IMR-90 (cell line): ENCODE measurements around the gene AFDN. TPM values are rescaled to one million over a fixed set of nuclear protein-coding genes. Genes with fewer than 3 reads are reported as not detected.

Experiments used
- ATAC-seq: fragments of 200-7000 bp; cut with Tn5 transposase; 2 replicates; pipeline ENCODE4 v1.9.1; 2020; ENCODE audit warnings: low read depth, mild to moderate bottlenecking, moderate library complexity
- BruUV-seq: library from RNA; stranded (reverse); fragments of 400-500 nt; replicated peaks from 2 replicates; lab custom pipeline; 2021; lab: Mats Ljungman, UMichigan
- CTCF ChIA-PET: fragments of 300-600 bp; formaldehyde crosslinking; extraction: SDS; loops from one replicate; lab custom pipeline; 2021; ENCODE audit warnings: antibody characterized with exemption; lab: Yijun Ruan, JAX
- POLR2A ChIA-PET: fragments of 300-600 bp; sonication (Branson Sonifier 250); formaldehyde crosslinking; loops from one replicate; lab custom pipeline; 2022; ENCODE audit warnings: antibody characterized with exemption; ENCODE audit not compliant: unreplicated experiment; lab: Charles Lee
- DNase-seq: peaks from one replicate; pipeline ENCODE4 v3.0.0; 2013
- H2AFZ ChIP-seq: replicated peaks from 2 replicates; pipeline ENCODE3; 2013; ENCODE audit warnings: low read length, mild to moderate bottlenecking; ENCODE audit not compliant: poor library complexity
- H2AK5ac ChIP-seq: 2 replicates; pipeline ENCODE4 v1.6.1; 2013; ENCODE audit warnings: low read depth, low read length, inconsistent platforms
- H2AK9ac ChIP-seq: replicated peaks from 2 replicates; pipeline ENCODE3; 2013; ENCODE audit warnings: mild to moderate bottlenecking, low read depth, low read length, moderate library complexity; ENCODE audit not compliant: poor library complexity
- H2BK120ac ChIP-seq: 2 replicates; pipeline ENCODE4 v1.6.1; 2013; ENCODE audit warnings: low read depth, low read length, inconsistent platforms
- H2BK15ac ChIP-seq: 3 replicates; pipeline ENCODE4 v1.6.1; 2013; ENCODE audit warnings: low read depth, low read length, inconsistent platforms
- H2BK20ac ChIP-seq: 2 replicates; pipeline ENCODE4 v1.6.1; 2013; ENCODE audit warnings: low read depth, mild to moderate bottlenecking, inconsistent platforms, low read length, moderate library complexity
- H2BK5ac ChIP-seq: 2 replicates; pipeline ENCODE4 v1.6.1; 2013; ENCODE audit warnings: mild to moderate bottlenecking, low read depth, low read length, inconsistent platforms; ENCODE audit not compliant: poor library complexity, severe bottlenecking
- H3K14ac ChIP-seq: replicated peaks from 2 replicates; pipeline ENCODE4 v1.6.1; 2013; ENCODE audit warnings: low read depth, low read length, inconsistent platforms
- H3K18ac ChIP-seq: 2 replicates; pipeline ENCODE4 v1.6.1; 2013; ENCODE audit warnings: low read depth, low read length, control low read depth
- H3K23ac ChIP-seq: 2 replicates; pipeline ENCODE4 v1.6.1; 2013; ENCODE audit warnings: low read depth, low read length, inconsistent platforms
- H3K27ac ChIP-seq: 2 replicates; pipeline ENCODE4 v1.5.1; 2013; ENCODE audit warnings: mild to moderate bottlenecking, control low read depth, low read length; ENCODE audit not compliant: insufficient read depth
- H3K27me3 ChIP-seq: 2 replicates; pipeline ENCODE4 v1.6.1; 2013; ENCODE audit warnings: low read length; ENCODE audit not compliant: control insufficient read depth, insufficient read depth
- H3K36me3 ChIP-seq: 2 replicates; pipeline ENCODE4 v1.6.1; 2013; ENCODE audit warnings: low read length, mixed read lengths; ENCODE audit not compliant: control insufficient read depth, insufficient read depth
- H3K4ac ChIP-seq: 2 replicates; pipeline ENCODE4 v1.6.1; 2013; ENCODE audit warnings: low read depth, low read length, inconsistent platforms
- H3K4me1 ChIP-seq: 2 replicates; pipeline ENCODE4 v1.6.1; 2013; ENCODE audit warnings: low read length, mixed read lengths; ENCODE audit not compliant: control insufficient read depth, insufficient read depth
- H3K4me2 ChIP-seq: 2 replicates; pipeline ENCODE4 v1.6.1; 2013; ENCODE audit warnings: low read depth, mild to moderate bottlenecking, control low read depth, low read length, moderate library complexity
- H3K4me3 ChIP-seq: 2 replicates; pipeline ENCODE4 v1.5.1; 2013; ENCODE audit warnings: low read depth, mild to moderate bottlenecking, control low read depth, low read length, moderate library complexity; ENCODE audit not compliant: insufficient read depth
- H3K56ac ChIP-seq: 2 replicates; pipeline ENCODE4 v1.6.1; 2013; ENCODE audit warnings: low read length, inconsistent platforms; ENCODE audit not compliant: insufficient read depth; ENCODE audit errors: extremely low read depth
- H3K79me1 ChIP-seq, 2 experiments: 2 replicates each; pipeline ENCODE4 v1.6.1; 2013; ENCODE audit warnings: low read length in 2 of 2, inconsistent platforms in 1 of 2, low read depth in 1 of 2
- H3K9ac ChIP-seq: 2 replicates; pipeline ENCODE4 v1.6.1; 2013; ENCODE audit warnings: low read depth, low read length, control low read depth
- H3K9me1 ChIP-seq: 2 replicates; pipeline ENCODE4 v1.6.1; 2013; ENCODE audit warnings: low read length, inconsistent platforms; ENCODE audit not compliant: insufficient read depth
- H3K9me3 ChIP-seq: 2 replicates; pipeline ENCODE4 v1.6.1; 2013; ENCODE audit warnings: low read length; ENCODE audit not compliant: control insufficient read depth, insufficient read depth
- H4K20me1 ChIP-seq: 2 replicates; pipeline ENCODE4 v1.6.1; 2013; ENCODE audit warnings: low read length, inconsistent platforms; ENCODE audit not compliant: insufficient read depth
- H4K5ac ChIP-seq: 2 replicates; pipeline ENCODE4 v1.6.1; 2013; ENCODE audit warnings: mild to moderate bottlenecking, low read depth, low read length, control low read depth
- H4K8ac ChIP-seq, 2 experiments: 2 replicates each; pipeline ENCODE4 v1.6.1; 2013; ENCODE audit warnings: low read depth in 2 of 2, low read length in 2 of 2, control low read depth in 1 of 2, inconsistent platforms in 1 of 2
- H4K91ac ChIP-seq: 2 replicates; pipeline ENCODE4 v1.6.1; 2013; ENCODE audit warnings: low read depth, low read length, inconsistent platforms; ENCODE audit not compliant: insufficient read depth
- BHLHE40 ChIP-seq: fragments of 150-350 bp; IDR thresholded peaks from 2 replicates; pipeline ENCODE4 v1.6.1; 2016; ENCODE audit warnings: mild to moderate bottlenecking, low read depth, low read length
- CEBPB ChIP-seq: IDR thresholded peaks from 2 replicates; pipeline ENCODE4 v1.6.1; 2012; ENCODE audit warnings: low read depth, low read length, improper control_type of control experiment
- CHD1 ChIP-seq: IDR thresholded peaks from 2 replicates; pipeline ENCODE4 v1.6.1; 2012; ENCODE audit warnings: low read depth, low read length, improper control_type of control experiment
- ELK1 ChIP-seq: fragments of 150-350 bp; IDR thresholded peaks from 2 replicates; pipeline ENCODE4 v1.6.1; 2016; ENCODE audit warnings: low read depth, mild to moderate bottlenecking, low read length, moderate library complexity, borderline replicate concordance
- FOS ChIP-seq: fragments of 150-350 bp; IDR thresholded peaks from 2 replicates; pipeline ENCODE4 v1.6.1; 2016; ENCODE audit warnings: low read depth, low read length
- MAFK ChIP-seq: IDR thresholded peaks from 2 replicates; pipeline ENCODE4 v1.6.1; 2012; ENCODE audit warnings: low read depth, low read length, improper control_type of control experiment
- MAZ ChIP-seq: IDR thresholded peaks from 2 replicates; pipeline ENCODE4 v1.6.1; 2012; ENCODE audit warnings: low read depth, mild to moderate bottlenecking, low read length, improper control_type of control experiment, moderate library complexity, borderline replicate concordance
- MXI1 ChIP-seq: IDR thresholded peaks from 2 replicates; pipeline ENCODE4 v1.6.1; 2012; ENCODE audit warnings: low read depth, mild to moderate bottlenecking, low read length, moderate library complexity, borderline replicate concordance
- NFE2L2 ChIP-seq: fragments of 150-350 bp; IDR thresholded peaks from 2 replicates; pipeline ENCODE4 v1.6.1; 2016; ENCODE audit warnings: low read depth, mild to moderate bottlenecking, low read length
- POLR2A ChIP-seq: IDR thresholded peaks from 2 replicates; pipeline ENCODE4 v1.6.1; 2012; ENCODE audit warnings: mild to moderate bottlenecking, low read depth, low read length
- RAD21 ChIP-seq: IDR thresholded peaks from 2 replicates; pipeline ENCODE4 v1.6.1; 2012; ENCODE audit warnings: low read length, improper control_type of control experiment
- RCOR1 ChIP-seq: IDR thresholded peaks from 2 replicates; pipeline ENCODE4 v1.6.1; 2012; ENCODE audit warnings: mild to moderate bottlenecking, low read length, improper control_type of control experiment; ENCODE audit not compliant: insufficient replicate concordance
- RFX5 ChIP-seq: IDR thresholded peaks from 2 replicates; pipeline ENCODE4 v1.8.0; 2012; ENCODE audit warnings: low read depth, mild to moderate bottlenecking, low read length, moderate library complexity
- SMC3 ChIP-seq: fragments of 150-350 bp; IDR thresholded peaks from 2 replicates; pipeline ENCODE4 v1.6.1; 2016; ENCODE audit warnings: low read depth, mild to moderate bottlenecking, antibody characterized with exemption, low read length, moderate library complexity
- WGBS, 2 experiments: methylation state at CpG; one replicate each; pipeline versions ENCODE4 v1.1.5 to v1.1.7; 2013; ENCODE audit warnings: missing lambda C conversion rate in 2 of 2; ENCODE audit not compliant: insufficient read length in 1 of 2; ENCODE audit errors: extremely low coverage in 2 of 2; 5-methylcytosine and 5-hydroxymethylcytosine counted together
- dilution Hi-C: fragments of 300-500 bp; cut with HindIII; formaldehyde crosslinking; loops from one replicate; pipeline ENCODE4 v1.14.3; 2018; ENCODE audit warnings: low sequenced_read_pairs; ENCODE audit not compliant: unreplicated experiment
- in situ Hi-C: fragments of 300-500 bp; cut with MboI; formaldehyde crosslinking; loops from 3 replicates; pipeline ENCODE4 v1.14.3; 2019; ENCODE audit warnings: low sequenced_read_pairs, inconsistent platforms, mixed read lengths
- intact Hi-C: fragments of 100-400 bp; cut with micrococcal nuclease; formaldehyde crosslinking; loops from 2 replicates; pipeline ENCODE4 v1.10.0; 2022
- polyA plus RNA-seq, 3 experiments: library from polyadenylated mRNA; depleted of rRNA; stranded (reverse); fragments of >200 nt; gene quantifications; 2 replicates each; pipeline ENCODE4 v1.2.3, GENCODE V29; 2012; ENCODE audit warnings: low replicate concordance in 1 of 3
- total RNA-seq: library from RNA; depleted of rRNA; stranded (reverse); fragments of >200 nt; gene quantifications from 2 replicates; pipeline ENCODE4 v1.2.3, GENCODE V29; 2012
- TF ChIP-seq, protein P1 (sequence below): conservative IDR thresholded peaks from 2 replicates; pipeline ENCODE4 v1.5.1; 2012; ENCODE audit warnings: mild to moderate bottlenecking, low read depth, low read length, improper control_type of control experiment
- TF ChIP-seq, protein P2 (sequence below): fragments of 150-350 bp; IDR thresholded peaks from 2 replicates; pipeline ENCODE4 v1.6.1; 2017; ENCODE audit warnings: mild to moderate bottlenecking, antibody characterized with exemption, low read length, low read depth

AFDN gene
- total and polyA plus RNA-seq, 2 of the 4 experiments (the other 2 are of a cell fraction), result 11.6 to 20.8 TPM

- H3K36me3 ChIP-seq, result peaks cover 9% of the 10 kb centered on the region
- H2BK5ac ChIP-seq, result no peak overlapping the region
- no peak overlapping the region for H3K4me3 ChIP-seq
- no peak for ATAC-seq
- no peak overlapping the region for H2AK5ac ChIP-seq
- no peak overlapping the region for H3K4me2 ChIP-seq
- no peak overlapping the region for H2BK20ac ChIP-seq
- no peak overlapping the region for H2AK9ac ChIP-seq
- H3K9ac ChIP-seq, result no peak overlapping the region
- ChIA-PET POLR2A (no interaction called here), CTCF (no interaction called here)
- no peak overlapping the region for H4K8ac ChIP-seq
- H3K23ac ChIP-seq, result no peak overlapping the region
- no peak overlapping the region for H2AFZ ChIP-seq
- H3K9me1 ChIP-seq, result peaks cover 4% of the 10 kb centered on the region
- H3K18ac ChIP-seq, result no peak overlapping the region
- no peak overlapping the region for H3K56ac ChIP-seq
- intact Hi-C loops (no loop called here), in situ Hi-C loops (no loop called here), dilution Hi-C loops (no loop called here)
- H4K5ac ChIP-seq, result no peak overlapping the region
- H3K4ac ChIP-seq, result no peak overlapping the region
- TF ChIP-seq NFE2L2, result no peak
- no peak for TF ChIP-seq SMC3
- no peak for TF ChIP-seq POLR2A
- TF ChIP-seq FOS, result no peak
- TF ChIP-seq RAD21, result no peak
- TF ChIP-seq, protein P1, sequence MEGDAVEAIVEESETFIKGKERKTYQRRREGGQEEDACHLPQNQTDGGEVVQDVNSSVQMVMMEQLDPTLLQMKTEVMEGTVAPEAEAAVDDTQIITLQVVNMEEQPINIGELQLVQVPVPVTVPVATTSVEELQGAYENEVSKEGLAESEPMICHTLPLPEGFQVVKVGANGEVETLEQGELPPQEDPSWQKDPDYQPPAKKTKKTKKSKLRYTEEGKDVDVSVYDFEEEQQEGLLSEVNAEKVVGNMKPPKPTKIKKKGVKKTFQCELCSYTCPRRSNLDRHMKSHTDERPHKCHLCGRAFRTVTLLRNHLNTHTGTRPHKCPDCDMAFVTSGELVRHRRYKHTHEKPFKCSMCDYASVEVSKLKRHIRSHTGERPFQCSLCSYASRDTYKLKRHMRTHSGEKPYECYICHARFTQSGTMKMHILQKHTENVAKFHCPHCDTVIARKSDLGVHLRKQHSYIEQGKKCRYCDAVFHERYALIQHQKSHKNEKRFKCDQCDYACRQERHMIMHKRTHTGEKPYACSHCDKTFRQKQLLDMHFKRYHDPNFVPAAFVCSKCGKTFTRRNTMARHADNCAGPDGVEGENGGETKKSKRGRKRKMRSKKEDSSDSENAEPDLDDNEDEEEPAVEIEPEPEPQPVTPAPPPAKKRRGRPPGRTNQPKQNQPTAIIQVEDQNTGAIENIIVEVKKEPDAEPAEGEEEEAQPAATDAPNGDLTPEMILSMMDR, result no peak
- TF ChIP-seq, protein P2, sequence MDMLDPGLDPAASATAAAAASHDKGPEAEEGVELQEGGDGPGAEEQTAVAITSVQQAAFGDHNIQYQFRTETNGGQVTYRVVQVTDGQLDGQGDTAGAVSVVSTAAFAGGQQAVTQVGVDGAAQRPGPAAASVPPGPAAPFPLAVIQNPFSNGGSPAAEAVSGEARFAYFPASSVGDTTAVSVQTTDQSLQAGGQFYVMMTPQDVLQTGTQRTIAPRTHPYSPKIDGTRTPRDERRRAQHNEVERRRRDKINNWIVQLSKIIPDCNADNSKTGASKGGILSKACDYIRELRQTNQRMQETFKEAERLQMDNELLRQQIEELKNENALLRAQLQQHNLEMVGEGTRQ, result no peak
- TF ChIP-seq MAFK, result no peak
- TF ChIP-seq CHD1, result no peak
- no peak for TF ChIP-seq ELK1
- no peak for TF ChIP-seq MXI1
- no peak for TF ChIP-seq MAZ
- no peak for TF ChIP-seq BHLHE40
- no peak for TF ChIP-seq CEBPB
- TF ChIP-seq RFX5, result no peak
- TF ChIP-seq RCOR1, result no peak
- no peak overlapping the region for H2BK120ac ChIP-seq
- H4K91ac ChIP-seq, result no peak overlapping the region
- no peaks in the 10 kb centered on the region for H3K79me1 ChIP-seq
- DNase-seq, result no peak
- H3K27ac ChIP-seq, result no peak overlapping the region
- H4K20me1 ChIP-seq, result no peaks in the 10 kb centered on the region
- no peaks in the 10 kb centered on the region; the same call in 1 of the 2 replicates for H3K4me1 ChIP-seq
- H3K9me3 ChIP-seq, result no peaks in the 10 kb centered on the region
- H3K27me3 ChIP-seq, result no peaks in the 10 kb centered on the region
- no peak overlapping the region for H3K14ac ChIP-seq
- WGBS, 2 experiments, result 100% methylated on average over 2 of the region's 6 CpGs; no CpG with 5 or more reads in 1 of the 2 experiments
- no TSS peak for BruUV-seq
- H2BK15ac ChIP-seq, result no peak overlapping the region
Measured at GRCh38 chr6:167927246-167927645, 100.5 kb downstream of the AFDN start.
